ENCODE data around the gene SLC25A21. TPM values are rescaled to one million over a fixed set of nuclear protein-coding genes. Genes with fewer than 3 reads are reported as not detected.

The SLC25A21 gene
- total and polyA plus RNA-seq, 8 donors: 0.37 to 0.92 (median 0.60) TPM

DNA sequence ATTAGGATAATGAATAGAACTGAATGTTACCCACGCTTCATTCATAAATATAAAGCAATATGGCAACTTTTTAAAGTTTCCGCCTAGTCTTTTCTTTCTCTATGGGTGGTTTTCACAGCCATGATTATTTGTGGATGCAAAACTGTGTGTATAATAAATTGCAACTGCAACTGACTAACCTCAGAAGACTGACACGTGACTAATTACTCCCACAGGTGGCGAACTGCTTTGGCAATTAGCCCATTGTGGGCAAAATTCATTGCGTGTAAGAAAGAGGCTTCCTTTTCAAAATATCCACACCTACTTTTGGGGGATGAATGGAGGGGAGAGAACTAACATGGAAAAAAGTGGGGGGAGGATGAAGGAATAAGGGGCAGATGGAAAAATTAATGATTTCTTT, 79.0 kb downstream of the SLC25A21 start:
- WGBS, 2 donors: 45 to 59% methylated on average over 5 of the region's 5 CpGs
- intact Hi-C loops (cut with DNase I): no loop called here
- no peaks in the 10 kb centered on the region for H3K27me3 ChIP-seq
- H3K27ac ChIP-seq: no peak overlapping the region
- H3K4me3 ChIP-seq: no peak overlapping the region
- TF ChIP-seq, protein P1, sequence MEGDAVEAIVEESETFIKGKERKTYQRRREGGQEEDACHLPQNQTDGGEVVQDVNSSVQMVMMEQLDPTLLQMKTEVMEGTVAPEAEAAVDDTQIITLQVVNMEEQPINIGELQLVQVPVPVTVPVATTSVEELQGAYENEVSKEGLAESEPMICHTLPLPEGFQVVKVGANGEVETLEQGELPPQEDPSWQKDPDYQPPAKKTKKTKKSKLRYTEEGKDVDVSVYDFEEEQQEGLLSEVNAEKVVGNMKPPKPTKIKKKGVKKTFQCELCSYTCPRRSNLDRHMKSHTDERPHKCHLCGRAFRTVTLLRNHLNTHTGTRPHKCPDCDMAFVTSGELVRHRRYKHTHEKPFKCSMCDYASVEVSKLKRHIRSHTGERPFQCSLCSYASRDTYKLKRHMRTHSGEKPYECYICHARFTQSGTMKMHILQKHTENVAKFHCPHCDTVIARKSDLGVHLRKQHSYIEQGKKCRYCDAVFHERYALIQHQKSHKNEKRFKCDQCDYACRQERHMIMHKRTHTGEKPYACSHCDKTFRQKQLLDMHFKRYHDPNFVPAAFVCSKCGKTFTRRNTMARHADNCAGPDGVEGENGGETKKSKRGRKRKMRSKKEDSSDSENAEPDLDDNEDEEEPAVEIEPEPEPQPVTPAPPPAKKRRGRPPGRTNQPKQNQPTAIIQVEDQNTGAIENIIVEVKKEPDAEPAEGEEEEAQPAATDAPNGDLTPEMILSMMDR (IDR thresholded peaks at IDR 0.05): no peak
- ATAC-seq (no peak), FAIRE-seq (no peak), DNase-seq (no peak)
- H3K4me1 ChIP-seq: peaks cover 0 to 5% (median 0%) of the 10 kb centered on the region in 3 donors
- no peaks in the 10 kb centered on the region for H3K9me3 ChIP-seq
- no peaks in the 10 kb centered on the region for H3K36me3 ChIP-seq

GRCh38 chr14:37091651-37092050, 80.8 kb downstream of the SLC25A21 start:
- peaks cover 0 to 9% (median 5%) of the 10 kb centered on the region in 3 donors for H3K4me1 ChIP-seq
- no peaks in the 10 kb centered on the region for H3K27me3 ChIP-seq
- intact Hi-C loops (cut with DNase I): no loop called here
- H3K4me3 ChIP-seq: no peak overlapping the region
- no peak for ATAC-seq
- TF ChIP-seq, protein P1 (IDR thresholded peaks at IDR 0.05): no peak
- H3K27ac ChIP-seq: no peak overlapping the region
- 83 to 84% methylated on average over 3 of the region's 3 CpGs for WGBS, 2 donors
- no peaks in the 10 kb centered on the region for H3K36me3 ChIP-seq
- no peak for DNase-seq
- no peak for FAIRE-seq
- no peaks in the 10 kb centered on the region for H3K9me3 ChIP-seq

GRCh38 chr14:37090026-37090425, 82.4 kb downstream of the SLC25A21 start:
- FAIRE-seq: no peak
- H3K36me3 ChIP-seq: no peaks in the 10 kb centered on the region
- intact Hi-C loops (cut with DNase I): no loop called here

GRCh38 chr14:37089410-37089809, 83.0 kb downstream of the SLC25A21 start:
- intact Hi-C loops (cut with DNase I): no loop called here
- TF ChIP-seq, protein P1 (IDR thresholded peaks at IDR 0.05): no peak
- no peak for ATAC-seq
- no peaks in the 10 kb centered on the region for H3K9me3 ChIP-seq
- no peak for FAIRE-seq
- peaks cover 0 to 9% (median 5%) of the 10 kb centered on the region in 3 donors for H3K4me1 ChIP-seq
- H3K4me3 ChIP-seq: no peak overlapping the region
- WGBS, 2 donors: 58 to 62% methylated on average over 3 of the region's 3 CpGs
- no peak for DNase-seq
- H3K27ac ChIP-seq: no peak overlapping the region
- H3K36me3 ChIP-seq: no peaks in the 10 kb centered on the region
- no peaks in the 10 kb centered on the region for H3K27me3 ChIP-seq

More at GRCh38 chr14:37090026-37090425, 82.4 kb downstream of the SLC25A21 start:
- no peak for DNase-seq
- Histone ChIP-seq H3K4me1 (peaks cover 0 to 9% (median 5%) of the 10 kb centered on the region in 3 donors), H3K27me3 (no peaks in the 10 kb centered on the region), H3K9me3 (no peaks in the 10 kb centered on the region), H3K27ac (no peak overlapping the region), H3K4me3 (no peak overlapping the region)
- no peak for ATAC-seq
- TF ChIP-seq, protein P1 (IDR thresholded peaks at IDR 0.05): no peak
- WGBS, 2 donors: 73 to 82% methylated on average over 6 of the region's 6 CpGs

GRCh38 chr14:37088356-37089215, 83.8 kb downstream of the SLC25A21 start:
- 35% methylated on average over 9 of the region's 9 CpGs for WGBS, 2 donors
- TF ChIP-seq, protein P1 (IDR thresholded peaks at IDR 0.05): no peak
- no peak for FAIRE-seq
- DNase-seq: no peak
- ATAC-seq: peak in 1 of 4 donors; percentile 60
- Histone ChIP-seq H3K4me1 (peaks cover 0 to 9% (median 5%) of the 10 kb centered on the region in 3 donors), H3K36me3 (no peaks in the 10 kb centered on the region), H3K27ac (no peak overlapping the region), H3K4me3 (no peak overlapping the region), H3K27me3 (no peaks in the 10 kb centered on the region), H3K9me3 (no peaks in the 10 kb centered on the region)
- intact Hi-C loops (cut with DNase I): no loop called here

All from pancreas (tissue), 10 donors.